Endothelial cell of umbilical vein (primary cell): Measurements from ENCODE around the gene LRRK1. TPM values are rescaled to one million over a fixed set of nuclear protein-coding genes. Genes with fewer than 3 reads are reported as not detected.

Experiments
- BruUV-seq: library from RNA; stranded (reverse); fragments of 400-500 nt; replicated peaks from 2 replicates; lab custom pipeline; 2021; lab: Mats Ljungman, UMichigan
- CTCF ChIA-PET: fragments of 300-600, 350-600 bp; sonication (Branson Sonifier 250); formaldehyde crosslinking; loops from one replicate; lab custom pipeline; 2021; ENCODE audit warnings: antibody characterized with exemption, inconsistent platforms; lab: Charles Lee
- POLR2A ChIA-PET: fragments of 300-600, 350-600 bp; sonication (Branson Sonifier 250); formaldehyde crosslinking; loops from one replicate; lab custom pipeline; 2021; ENCODE audit warnings: antibody characterized with exemption, inconsistent platforms; lab: Charles Lee
- DNase-seq: peaks from one replicate; pipeline ENCODE4 v3.0.0-alpha.2; 2011; ENCODE audit warnings: low read depth, low spot score
- FAIRE-seq: peaks from 2 replicates; lab custom pipeline; 2011; peaks lifted over from hg19 to GRCh38; lab: Jason Lieb, UNC
- H2AFZ ChIP-seq: 2 replicates; pipeline ENCODE4 v1.6.0; 2012; ENCODE audit warnings: low read depth, low read length, control low read depth, inconsistent platforms
- H3K27ac ChIP-seq: 2 replicates; pipeline ENCODE4 v1.5.1; 2011; ENCODE audit warnings: low read depth, mild to moderate bottlenecking, control low read depth, low read length, moderate library complexity; ENCODE audit not compliant: insufficient read depth
- H3K27me3 ChIP-seq, 2 experiments: 2 replicates each; pipeline versions ENCODE4 v1.6.0 to v1.6.1; 2011; ENCODE audit warnings: low read length in 2 of 2, mixed read lengths in 1 of 2; ENCODE audit not compliant: control insufficient read depth in 2 of 2, insufficient read depth in 2 of 2
- H3K36me3 ChIP-seq, 2 experiments: 2 replicates in 1 of 2; 3 replicates in 1 of 2; pipeline ENCODE4 v1.5.1; 2011; ENCODE audit warnings: low read length in 2 of 2, mild to moderate bottlenecking in 1 of 2, moderate library complexity in 1 of 2; ENCODE audit not compliant: control insufficient read depth in 2 of 2, insufficient read depth in 2 of 2; ENCODE audit errors: extremely low read depth in 1 of 2
- H3K4me1 ChIP-seq: 3 replicates; pipeline ENCODE4 v1.5.1; 2011; ENCODE audit warnings: mild to moderate bottlenecking, low read length; ENCODE audit not compliant: control insufficient read depth, insufficient read depth; ENCODE audit errors: extremely low read depth
- H3K4me2 ChIP-seq: 2 replicates; pipeline ENCODE4 v1.6.1; 2011; ENCODE audit warnings: low read length, control low read depth, mixed read lengths; ENCODE audit not compliant: insufficient read depth
- H3K4me3 ChIP-seq, 3 experiments: fragments of 200-600 bp in 1 of 3; sonication (generic), shearing (Covaris generic) in 1 of 3; replicated peaks in 1 of 3; 2 replicates each; pipeline ENCODE4 v1.5.1; 2011 to 2016; ENCODE audit warnings: control low read depth in 3 of 3, low read length in 3 of 3, mild to moderate bottlenecking in 2 of 3, inconsistent platforms in 1 of 3, low read depth in 1 of 3, moderate library complexity in 1 of 3; ENCODE audit not compliant: insufficient read depth in 1 of 3
- H3K79me2 ChIP-seq: 2 replicates; pipeline ENCODE4 v1.6.0; 2012; ENCODE audit warnings: low read length, inconsistent platforms; ENCODE audit not compliant: control insufficient read depth, insufficient read depth
- H3K9ac ChIP-seq: replicated peaks from 2 replicates; pipeline ENCODE3; 2011; ENCODE audit warnings: low read length, control low read depth; ENCODE audit not compliant: insufficient read depth; ENCODE audit errors: extremely low read depth
- H3K9me1 ChIP-seq: replicated peaks from 3 replicates; pipeline ENCODE4 v1.6.0; 2011; ENCODE audit warnings: mild to moderate bottlenecking, low read length; ENCODE audit not compliant: control insufficient read depth, insufficient read depth; ENCODE audit errors: extremely low read depth
- H3K9me3 ChIP-seq: replicated peaks from 2 replicates; pipeline ENCODE4 v1.5.1; 2012; ENCODE audit warnings: low read length, inconsistent platforms; ENCODE audit not compliant: control insufficient read depth, insufficient read depth
- H4K20me1 ChIP-seq: replicated peaks from 2 replicates; pipeline ENCODE3; 2011; ENCODE audit warnings: mild to moderate bottlenecking, low read length; ENCODE audit not compliant: control insufficient read depth, insufficient read depth; ENCODE audit errors: extremely low read depth
- FOS ChIP-seq: IDR thresholded peaks from 2 replicates; pipeline ENCODE4 v1.6.1; 2011; ENCODE audit warnings: mild to moderate bottlenecking, low read length, moderate library complexity, borderline replicate concordance; ENCODE audit not compliant: insufficient read depth
- MAX ChIP-seq: IDR thresholded peaks from 2 replicates; pipeline ENCODE4 v1.6.1; 2011; ENCODE audit not compliant: insufficient read depth, insufficient read length
- POLR2AphosphoS5 ChIP-seq: IDR thresholded peaks from 2 replicates; pipeline ENCODE4 v1.6.1; 2012; ENCODE audit warnings: low read depth, mild to moderate bottlenecking, control low read depth, low read length, moderate library complexity; ENCODE audit not compliant: insufficient read depth
- dilution Hi-C: fragments of 300-500 bp; cut with MboI; formaldehyde crosslinking; loops from one replicate; pipeline ENCODE4 v1.15.0; 2019; ENCODE audit warnings: low sequenced_read_pairs; ENCODE audit not compliant: extremely low pct_ligation_motif_present
- intact Hi-C: fragments of 100-400 bp; cut with micrococcal nuclease; formaldehyde crosslinking; loops from one replicate; pipeline ENCODE4 v1.10.0; 2022
- polyA plus RNA-seq, 4 experiments: library from polyadenylated mRNA; depleted of rRNA in 3 of 4; stranded (reverse) in 3 of 4; unstranded in 1 of 4; fragments of >200 nt; gene quantifications; 2 replicates each; pipeline versions ENCODE4 v1.2.1 to v1.2.3, GENCODE V29; 2011 to 2012; ENCODE audit warnings: missing spikeins in 1 of 4
- total RNA-seq: library from RNA; stranded (reverse); gene quantifications from 2 replicates; pipeline ENCODE4 v1.2.3, GENCODE V29; 2021
- TF ChIP-seq, protein P1 (sequence below), 2 donors: IDR thresholded peaks; 1 replicate in 1 of 2; 2 replicates in 1 of 2; pipeline ENCODE4 v1.5.1; 2011; ENCODE audit warnings: low read length in 2 of 2, mild to moderate bottlenecking in 2 of 2, moderate library complexity in 2 of 2, control low read depth in 1 of 2, inconsistent platforms in 1 of 2, low read depth in 1 of 2; ENCODE audit not compliant: insufficient read depth in 1 of 2; ENCODE audit errors: extremely low read depth in 1 of 2

Gene LRRK1
- total and polyA plus RNA-seq, 2 donors (not counting 3 experiments of a cell fraction or from before 2014, with no cell fraction given): 11.0 to 22.1 TPM

GRCh38 chr15:101037090-101037830 is 118.1 kb downstream of the LRRK1 start:
- Histone ChIP-seq H3K36me3 (no peaks in the 10 kb centered on the region), H3K4me3 (no peak overlapping the region), H3K27ac (no peak overlapping the region), H3K9ac (no peak overlapping the region), H3K4me1 (no peaks in the 10 kb centered on the region), H4K20me1 (no peaks in the 10 kb centered on the region), H2AFZ (no peak overlapping the region), H3K4me2 (no peak overlapping the region), H3K9me1 (no peaks in the 10 kb centered on the region), H3K9me3 (no peaks in the 10 kb centered on the region), H3K27me3 (no peaks in the 10 kb centered on the region), H3K79me2 (no peaks in the 10 kb centered on the region)
- no TSS peak for BruUV-seq
- CTCF ChIA-PET: no interaction called here
- DNase-seq: no peak
- TF ChIP-seq MAX (no peak), POLR2AphosphoS5 (no peak), FOS (no peak)
- TF ChIP-seq, protein P1, sequence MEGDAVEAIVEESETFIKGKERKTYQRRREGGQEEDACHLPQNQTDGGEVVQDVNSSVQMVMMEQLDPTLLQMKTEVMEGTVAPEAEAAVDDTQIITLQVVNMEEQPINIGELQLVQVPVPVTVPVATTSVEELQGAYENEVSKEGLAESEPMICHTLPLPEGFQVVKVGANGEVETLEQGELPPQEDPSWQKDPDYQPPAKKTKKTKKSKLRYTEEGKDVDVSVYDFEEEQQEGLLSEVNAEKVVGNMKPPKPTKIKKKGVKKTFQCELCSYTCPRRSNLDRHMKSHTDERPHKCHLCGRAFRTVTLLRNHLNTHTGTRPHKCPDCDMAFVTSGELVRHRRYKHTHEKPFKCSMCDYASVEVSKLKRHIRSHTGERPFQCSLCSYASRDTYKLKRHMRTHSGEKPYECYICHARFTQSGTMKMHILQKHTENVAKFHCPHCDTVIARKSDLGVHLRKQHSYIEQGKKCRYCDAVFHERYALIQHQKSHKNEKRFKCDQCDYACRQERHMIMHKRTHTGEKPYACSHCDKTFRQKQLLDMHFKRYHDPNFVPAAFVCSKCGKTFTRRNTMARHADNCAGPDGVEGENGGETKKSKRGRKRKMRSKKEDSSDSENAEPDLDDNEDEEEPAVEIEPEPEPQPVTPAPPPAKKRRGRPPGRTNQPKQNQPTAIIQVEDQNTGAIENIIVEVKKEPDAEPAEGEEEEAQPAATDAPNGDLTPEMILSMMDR (IDR thresholded peaks at IDR 0.05; ENCODE audit: extremely low read depth in 1 of 2, insufficient read depth in 1 of 2, low read depth in 1 of 2, low read length in 2 of 2): no peak
- dilution Hi-C loops: no loop called here
- POLR2A ChIA-PET: no interaction called here
- intact Hi-C loops: no loop called here
- no peak for FAIRE-seq
